WTC11 (cell line): ENCODE measurements around the gene STX18. TPM values are rescaled to one million over a fixed set of nuclear protein-coding genes. Genes with fewer than 3 reads are reported as not detected.

ENCODE experiments used
- ATAC-seq: fragments of 200-7000 bp; cut with Tn5 transposase; 2 replicates; pipeline ENCODE4 v1.10.0; 2021; ENCODE audit warnings: mild to moderate bottlenecking, moderate library complexity
- CTCF ChIA-PET: fragments of 300-600 bp; sonication (Branson Sonifier 250); formaldehyde crosslinking; loops from one replicate; lab custom pipeline; 2021; ENCODE audit warnings: antibody characterized with exemption; lab: Charles Lee
- POLR2A ChIA-PET: fragments of 350-600 bp; sonication (Branson Sonifier 250); formaldehyde crosslinking; loops from one replicate; lab custom pipeline; 2021; ENCODE audit warnings: antibody characterized with exemption; lab: Charles Lee
- DNase-seq: peaks from one replicate; pipeline ENCODE4 v3.0.0; 2021; ENCODE audit warnings: low spot score
- H3K27ac Mint-ChIP-seq: 2 replicates; pipeline ENCODE4 v1.8.0; 2021; ENCODE audit warnings: mixed read lengths
- H3K27me3 Mint-ChIP-seq: 2 replicates; pipeline ENCODE4 v1.8.0; 2021; ENCODE audit warnings: low read depth, mild to moderate bottlenecking, moderate library complexity, mixed read lengths
- H3K36me3 Mint-ChIP-seq: 2 replicates; pipeline ENCODE4 v1.8.0; 2021; ENCODE audit warnings: mixed read lengths
- H3K4me1 Mint-ChIP-seq: 2 replicates; pipeline ENCODE4 v1.8.0; 2022; ENCODE audit warnings: mixed read lengths
- H3K4me3 Mint-ChIP-seq: 2 replicates; pipeline ENCODE4 v1.8.0; 2021; ENCODE audit warnings: mild to moderate bottlenecking, moderate library complexity, mixed read lengths
- H3K9me3 Mint-ChIP-seq: 2 replicates; pipeline ENCODE4 v1.8.0; 2021; ENCODE audit warnings: mixed read lengths
- FOXK1 ChIP-seq: sonication (generic); formaldehyde crosslinking; IDR thresholded peaks from 2 replicates; pipeline ENCODE4 v1.8.0; 2022; ENCODE audit warnings: mild to moderate bottlenecking, moderate library complexity, missing genetic modification reagents
- HMGA2 ChIP-seq: fragments of 250-450 bp; sonication (Bioruptor Pico); IDR thresholded peaks from 2 replicates; pipeline ENCODE4 v1.4.0; 2021; ENCODE audit warnings: mild to moderate bottlenecking, moderate library complexity
- IRF2 ChIP-seq: sonication (generic); formaldehyde crosslinking; IDR thresholded peaks from 2 replicates; pipeline ENCODE4 v1.8.0; 2022; ENCODE audit warnings: low read depth, missing genetic modification reagents, borderline replicate concordance
- JAZF1 ChIP-seq: fragments of 250-450 bp; sonication (Bioruptor Pico); IDR thresholded peaks from 2 replicates; pipeline ENCODE4 v1.9.0; 2021; ENCODE audit warnings: moderate library complexity, mild to moderate bottlenecking, inconsistent platforms
- KAT7 ChIP-seq: sonication (generic); formaldehyde crosslinking; IDR thresholded peaks from 2 replicates; pipeline ENCODE4 v1.8.1; 2023; ENCODE audit warnings: missing genetic modification reagents, mild to moderate bottlenecking, borderline replicate concordance
- MYBL2 ChIP-seq: sonication (generic); formaldehyde crosslinking; IDR thresholded peaks from 2 replicates; pipeline ENCODE4 v1.8.1; 2023; ENCODE audit warnings: mild to moderate bottlenecking, moderate library complexity, missing genetic modification reagents
- PRRX2 ChIP-seq: fragments of 250-450 bp; sonication (Bioruptor Pico); IDR thresholded peaks from 2 replicates; pipeline ENCODE4 v1.8.0; 2021; ENCODE audit warnings: mild to moderate bottlenecking
- RORB ChIP-seq: fragments of 250-450 bp; sonication (Bioruptor Pico); IDR thresholded peaks from 2 replicates; pipeline ENCODE4 v1.9.0; 2021; ENCODE audit warnings: mild to moderate bottlenecking
- SMAD4 ChIP-seq: sonication (generic); formaldehyde crosslinking; IDR thresholded peaks from 2 replicates; pipeline ENCODE4 v1.8.0; 2022; ENCODE audit warnings: mild to moderate bottlenecking, missing genetic modification reagents
- ZNF219 ChIP-seq: sonication (generic); formaldehyde crosslinking; IDR thresholded peaks from 2 replicates; pipeline ENCODE4 v1.8.0; 2023; ENCODE audit warnings: missing genetic modification reagents, mild to moderate bottlenecking, borderline replicate concordance
- ZNF232 ChIP-seq: sonication (generic); formaldehyde crosslinking; IDR thresholded peaks from 2 replicates; pipeline ENCODE4 v1.8.0; 2022; ENCODE audit warnings: mild to moderate bottlenecking, missing genetic modification reagents
- ZNF317 ChIP-seq: sonication (generic); formaldehyde crosslinking; IDR thresholded peaks from 2 replicates; pipeline ENCODE4 v1.8.1; 2023; ENCODE audit warnings: low read depth, mild to moderate bottlenecking, moderate library complexity, missing genetic modification reagents, borderline replicate concordance
- total RNA-seq: library from RNA; stranded (reverse); gene quantifications from 3 replicates; pipeline ENCODE4 v1.2.3, GENCODE V29; 2021
- TF ChIP-seq, protein P1 (sequence below): sonication (generic); formaldehyde crosslinking; IDR thresholded peaks from 2 replicates; pipeline ENCODE4 v1.8.1; 2023; ENCODE audit warnings: mild to moderate bottlenecking, moderate library complexity, missing genetic modification reagents
- TF ChIP-seq, protein P2 (sequence below): sonication (generic); formaldehyde crosslinking; conservative IDR thresholded peaks from 2 replicates; pipeline ENCODE4 v1.8.1; 2023; ENCODE audit warnings: mild to moderate bottlenecking, low read depth, missing genetic modification reagents, moderate library complexity
- TF ChIP-seq, protein P3 (sequence below): sonication (generic); formaldehyde crosslinking; IDR thresholded peaks from 2 replicates; pipeline ENCODE4 v1.8.1; 2023; ENCODE audit warnings: mild to moderate bottlenecking, missing genetic modification reagents
- TF ChIP-seq, protein P4 (sequence below): fragments of 250-450 bp; sonication (Bioruptor Pico); IDR thresholded peaks from 2 replicates; pipeline ENCODE4 v1.8.0; 2021; ENCODE audit warnings: mild to moderate bottlenecking
- TF ChIP-seq, protein P5 (sequence below): sonication (generic); formaldehyde crosslinking; IDR thresholded peaks from 2 replicates; pipeline ENCODE4 v1.8.1; 2023; ENCODE audit warnings: mild to moderate bottlenecking, missing genetic modification reagents, moderate library complexity
- TF ChIP-seq, protein P6 (sequence below): sonication (generic); formaldehyde crosslinking; IDR thresholded peaks from 2 replicates; pipeline ENCODE4 v1.8.0; 2023; ENCODE audit warnings: mild to moderate bottlenecking, missing genetic modification reagents
- TF ChIP-seq, protein P7 (sequence below): fragments of 200-600 bp; IDR thresholded peaks from 2 replicates; pipeline ENCODE4 v1.8.0; 2022; ENCODE audit warnings: antibody characterized with exemption
- TF ChIP-seq, protein P8 (sequence below): sonication (generic); formaldehyde crosslinking; IDR thresholded peaks from 2 replicates; pipeline ENCODE4 v1.8.0; 2022; ENCODE audit warnings: missing genetic modification reagents

STX18 gene
- total RNA-seq, 1 experiment from 2014 or later: 16.9 TPM

DNA sequence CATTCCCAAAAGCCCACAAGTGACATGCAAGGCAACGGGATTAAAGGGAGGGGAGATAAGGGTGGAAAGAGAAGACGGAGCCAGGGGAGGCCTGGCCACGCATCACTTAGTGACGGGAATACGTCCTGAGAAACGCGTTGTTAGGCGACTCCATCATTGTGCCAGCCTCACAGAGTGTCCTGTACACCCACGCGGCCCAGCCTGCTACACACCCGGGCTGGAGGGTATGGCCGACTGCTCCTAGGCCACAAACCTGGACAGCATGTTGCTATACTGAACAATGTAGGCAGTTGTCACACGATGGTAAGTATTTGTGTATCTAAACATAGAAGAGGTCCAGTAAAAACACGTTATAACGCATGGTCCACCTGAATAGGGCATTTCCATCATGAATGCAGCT lies 131.6 kb downstream of the STX18 start:
- no peaks in the 10 kb centered on the region for H3K4me1 Mint-ChIP-seq
- peaks cover 3% of the 10 kb centered on the region; the same call in 1 of the 2 replicates for H3K36me3 Mint-ChIP-seq
- TF ChIP-seq, protein P1, sequence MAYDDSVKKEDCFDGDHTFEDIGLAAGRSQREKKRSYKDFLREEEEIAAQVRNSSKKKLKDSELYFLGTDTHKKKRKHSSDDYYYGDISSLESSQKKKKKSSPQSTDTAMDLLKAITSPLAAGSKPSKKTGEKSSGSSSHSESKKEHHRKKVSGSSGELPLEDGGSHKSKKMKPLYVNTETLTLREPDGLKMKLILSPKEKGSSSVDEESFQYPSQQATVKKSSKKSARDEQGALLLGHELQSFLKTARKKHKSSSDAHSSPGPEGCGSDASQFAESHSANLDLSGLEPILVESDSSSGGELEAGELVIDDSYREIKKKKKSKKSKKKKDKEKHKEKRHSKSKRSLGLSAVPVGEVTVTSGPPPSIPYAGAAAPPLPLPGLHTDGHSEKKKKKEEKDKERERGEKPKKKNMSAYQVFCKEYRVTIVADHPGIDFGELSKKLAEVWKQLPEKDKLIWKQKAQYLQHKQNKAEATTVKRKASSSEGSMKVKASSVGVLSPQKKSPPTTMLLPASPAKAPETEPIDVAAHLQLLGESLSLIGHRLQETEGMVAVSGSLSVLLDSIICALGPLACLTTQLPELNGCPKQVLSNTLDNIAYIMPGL (CRISPR knock-in tag): no peak
- TF ChIP-seq RORB (CRISPR knock-in tag): no peak
- TF ChIP-seq, protein P2, sequence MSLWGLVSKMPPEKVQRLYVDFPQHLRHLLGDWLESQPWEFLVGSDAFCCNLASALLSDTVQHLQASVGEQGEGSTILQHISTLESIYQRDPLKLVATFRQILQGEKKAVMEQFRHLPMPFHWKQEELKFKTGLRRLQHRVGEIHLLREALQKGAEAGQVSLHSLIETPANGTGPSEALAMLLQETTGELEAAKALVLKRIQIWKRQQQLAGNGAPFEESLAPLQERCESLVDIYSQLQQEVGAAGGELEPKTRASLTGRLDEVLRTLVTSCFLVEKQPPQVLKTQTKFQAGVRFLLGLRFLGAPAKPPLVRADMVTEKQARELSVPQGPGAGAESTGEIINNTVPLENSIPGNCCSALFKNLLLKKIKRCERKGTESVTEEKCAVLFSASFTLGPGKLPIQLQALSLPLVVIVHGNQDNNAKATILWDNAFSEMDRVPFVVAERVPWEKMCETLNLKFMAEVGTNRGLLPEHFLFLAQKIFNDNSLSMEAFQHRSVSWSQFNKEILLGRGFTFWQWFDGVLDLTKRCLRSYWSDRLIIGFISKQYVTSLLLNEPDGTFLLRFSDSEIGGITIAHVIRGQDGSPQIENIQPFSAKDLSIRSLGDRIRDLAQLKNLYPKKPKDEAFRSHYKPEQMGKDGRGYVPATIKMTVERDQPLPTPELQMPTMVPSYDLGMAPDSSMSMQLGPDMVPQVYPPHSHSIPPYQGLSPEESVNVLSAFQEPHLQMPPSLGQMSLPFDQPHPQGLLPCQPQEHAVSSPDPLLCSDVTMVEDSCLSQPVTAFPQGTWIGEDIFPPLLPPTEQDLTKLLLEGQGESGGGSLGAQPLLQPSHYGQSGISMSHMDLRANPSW (CRISPR knock-in tag): no peak
- no peak for TF ChIP-seq SMAD4 (CRISPR knock-in tag)
- TF ChIP-seq ZNF232: no peak
- TF ChIP-seq HMGA2 (CRISPR knock-in tag): no peak
- no peak for TF ChIP-seq ZNF317 (CRISPR knock-in tag)
- TF ChIP-seq IRF2 (CRISPR knock-in tag): no peak
- TF ChIP-seq, protein P3, sequence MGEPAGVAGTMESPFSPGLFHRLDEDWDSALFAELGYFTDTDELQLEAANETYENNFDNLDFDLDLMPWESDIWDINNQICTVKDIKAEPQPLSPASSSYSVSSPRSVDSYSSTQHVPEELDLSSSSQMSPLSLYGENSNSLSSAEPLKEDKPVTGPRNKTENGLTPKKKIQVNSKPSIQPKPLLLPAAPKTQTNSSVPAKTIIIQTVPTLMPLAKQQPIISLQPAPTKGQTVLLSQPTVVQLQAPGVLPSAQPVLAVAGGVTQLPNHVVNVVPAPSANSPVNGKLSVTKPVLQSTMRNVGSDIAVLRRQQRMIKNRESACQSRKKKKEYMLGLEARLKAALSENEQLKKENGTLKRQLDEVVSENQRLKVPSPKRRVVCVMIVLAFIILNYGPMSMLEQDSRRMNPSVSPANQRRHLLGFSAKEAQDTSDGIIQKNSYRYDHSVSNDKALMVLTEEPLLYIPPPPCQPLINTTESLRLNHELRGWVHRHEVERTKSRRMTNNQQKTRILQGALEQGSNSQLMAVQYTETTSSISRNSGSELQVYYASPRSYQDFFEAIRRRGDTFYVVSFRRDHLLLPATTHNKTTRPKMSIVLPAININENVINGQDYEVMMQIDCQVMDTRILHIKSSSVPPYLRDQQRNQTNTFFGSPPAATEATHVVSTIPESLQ (CRISPR knock-in tag): no peak
- TF ChIP-seq, protein P4, sequence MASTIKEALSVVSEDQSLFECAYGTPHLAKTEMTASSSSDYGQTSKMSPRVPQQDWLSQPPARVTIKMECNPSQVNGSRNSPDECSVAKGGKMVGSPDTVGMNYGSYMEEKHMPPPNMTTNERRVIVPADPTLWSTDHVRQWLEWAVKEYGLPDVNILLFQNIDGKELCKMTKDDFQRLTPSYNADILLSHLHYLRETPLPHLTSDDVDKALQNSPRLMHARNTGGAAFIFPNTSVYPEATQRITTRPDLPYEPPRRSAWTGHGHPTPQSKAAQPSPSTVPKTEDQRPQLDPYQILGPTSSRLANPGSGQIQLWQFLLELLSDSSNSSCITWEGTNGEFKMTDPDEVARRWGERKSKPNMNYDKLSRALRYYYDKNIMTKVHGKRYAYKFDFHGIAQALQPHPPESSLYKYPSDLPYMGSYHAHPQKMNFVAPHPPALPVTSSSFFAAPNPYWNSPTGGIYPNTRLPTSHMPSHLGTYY (CRISPR knock-in tag): no peak
- TF ChIP-seq, protein P5, sequence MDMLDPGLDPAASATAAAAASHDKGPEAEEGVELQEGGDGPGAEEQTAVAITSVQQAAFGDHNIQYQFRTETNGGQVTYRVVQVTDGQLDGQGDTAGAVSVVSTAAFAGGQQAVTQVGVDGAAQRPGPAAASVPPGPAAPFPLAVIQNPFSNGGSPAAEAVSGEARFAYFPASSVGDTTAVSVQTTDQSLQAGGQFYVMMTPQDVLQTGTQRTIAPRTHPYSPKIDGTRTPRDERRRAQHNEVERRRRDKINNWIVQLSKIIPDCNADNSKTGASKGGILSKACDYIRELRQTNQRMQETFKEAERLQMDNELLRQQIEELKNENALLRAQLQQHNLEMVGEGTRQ: no peak
- TF ChIP-seq ZNF219: no peak
- no peak for TF ChIP-seq KAT7
- TF ChIP-seq, protein P6, sequence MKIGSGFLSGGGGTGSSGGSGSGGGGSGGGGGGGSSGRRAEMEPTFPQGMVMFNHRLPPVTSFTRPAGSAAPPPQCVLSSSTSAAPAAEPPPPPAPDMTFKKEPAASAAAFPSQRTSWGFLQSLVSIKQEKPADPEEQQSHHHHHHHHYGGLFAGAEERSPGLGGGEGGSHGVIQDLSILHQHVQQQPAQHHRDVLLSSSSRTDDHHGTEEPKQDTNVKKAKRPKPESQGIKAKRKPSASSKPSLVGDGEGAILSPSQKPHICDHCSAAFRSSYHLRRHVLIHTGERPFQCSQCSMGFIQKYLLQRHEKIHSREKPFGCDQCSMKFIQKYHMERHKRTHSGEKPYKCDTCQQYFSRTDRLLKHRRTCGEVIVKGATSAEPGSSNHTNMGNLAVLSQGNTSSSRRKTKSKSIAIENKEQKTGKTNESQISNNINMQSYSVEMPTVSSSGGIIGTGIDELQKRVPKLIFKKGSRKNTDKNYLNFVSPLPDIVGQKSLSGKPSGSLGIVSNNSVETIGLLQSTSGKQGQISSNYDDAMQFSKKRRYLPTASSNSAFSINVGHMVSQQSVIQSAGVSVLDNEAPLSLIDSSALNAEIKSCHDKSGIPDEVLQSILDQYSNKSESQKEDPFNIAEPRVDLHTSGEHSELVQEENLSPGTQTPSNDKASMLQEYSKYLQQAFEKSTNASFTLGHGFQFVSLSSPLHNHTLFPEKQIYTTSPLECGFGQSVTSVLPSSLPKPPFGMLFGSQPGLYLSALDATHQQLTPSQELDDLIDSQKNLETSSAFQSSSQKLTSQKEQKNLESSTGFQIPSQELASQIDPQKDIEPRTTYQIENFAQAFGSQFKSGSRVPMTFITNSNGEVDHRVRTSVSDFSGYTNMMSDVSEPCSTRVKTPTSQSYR (CRISPR knock-in tag): no peak
- no peak for TF ChIP-seq MYBL2
- no peak for TF ChIP-seq PRRX2 (CRISPR knock-in tag)
- no peak for TF ChIP-seq JAZF1
- no peak for TF ChIP-seq FOXK1 (CRISPR knock-in tag)
- TF ChIP-seq, protein P7, sequence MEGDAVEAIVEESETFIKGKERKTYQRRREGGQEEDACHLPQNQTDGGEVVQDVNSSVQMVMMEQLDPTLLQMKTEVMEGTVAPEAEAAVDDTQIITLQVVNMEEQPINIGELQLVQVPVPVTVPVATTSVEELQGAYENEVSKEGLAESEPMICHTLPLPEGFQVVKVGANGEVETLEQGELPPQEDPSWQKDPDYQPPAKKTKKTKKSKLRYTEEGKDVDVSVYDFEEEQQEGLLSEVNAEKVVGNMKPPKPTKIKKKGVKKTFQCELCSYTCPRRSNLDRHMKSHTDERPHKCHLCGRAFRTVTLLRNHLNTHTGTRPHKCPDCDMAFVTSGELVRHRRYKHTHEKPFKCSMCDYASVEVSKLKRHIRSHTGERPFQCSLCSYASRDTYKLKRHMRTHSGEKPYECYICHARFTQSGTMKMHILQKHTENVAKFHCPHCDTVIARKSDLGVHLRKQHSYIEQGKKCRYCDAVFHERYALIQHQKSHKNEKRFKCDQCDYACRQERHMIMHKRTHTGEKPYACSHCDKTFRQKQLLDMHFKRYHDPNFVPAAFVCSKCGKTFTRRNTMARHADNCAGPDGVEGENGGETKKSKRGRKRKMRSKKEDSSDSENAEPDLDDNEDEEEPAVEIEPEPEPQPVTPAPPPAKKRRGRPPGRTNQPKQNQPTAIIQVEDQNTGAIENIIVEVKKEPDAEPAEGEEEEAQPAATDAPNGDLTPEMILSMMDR: no peak
- TF ChIP-seq, protein P8, sequence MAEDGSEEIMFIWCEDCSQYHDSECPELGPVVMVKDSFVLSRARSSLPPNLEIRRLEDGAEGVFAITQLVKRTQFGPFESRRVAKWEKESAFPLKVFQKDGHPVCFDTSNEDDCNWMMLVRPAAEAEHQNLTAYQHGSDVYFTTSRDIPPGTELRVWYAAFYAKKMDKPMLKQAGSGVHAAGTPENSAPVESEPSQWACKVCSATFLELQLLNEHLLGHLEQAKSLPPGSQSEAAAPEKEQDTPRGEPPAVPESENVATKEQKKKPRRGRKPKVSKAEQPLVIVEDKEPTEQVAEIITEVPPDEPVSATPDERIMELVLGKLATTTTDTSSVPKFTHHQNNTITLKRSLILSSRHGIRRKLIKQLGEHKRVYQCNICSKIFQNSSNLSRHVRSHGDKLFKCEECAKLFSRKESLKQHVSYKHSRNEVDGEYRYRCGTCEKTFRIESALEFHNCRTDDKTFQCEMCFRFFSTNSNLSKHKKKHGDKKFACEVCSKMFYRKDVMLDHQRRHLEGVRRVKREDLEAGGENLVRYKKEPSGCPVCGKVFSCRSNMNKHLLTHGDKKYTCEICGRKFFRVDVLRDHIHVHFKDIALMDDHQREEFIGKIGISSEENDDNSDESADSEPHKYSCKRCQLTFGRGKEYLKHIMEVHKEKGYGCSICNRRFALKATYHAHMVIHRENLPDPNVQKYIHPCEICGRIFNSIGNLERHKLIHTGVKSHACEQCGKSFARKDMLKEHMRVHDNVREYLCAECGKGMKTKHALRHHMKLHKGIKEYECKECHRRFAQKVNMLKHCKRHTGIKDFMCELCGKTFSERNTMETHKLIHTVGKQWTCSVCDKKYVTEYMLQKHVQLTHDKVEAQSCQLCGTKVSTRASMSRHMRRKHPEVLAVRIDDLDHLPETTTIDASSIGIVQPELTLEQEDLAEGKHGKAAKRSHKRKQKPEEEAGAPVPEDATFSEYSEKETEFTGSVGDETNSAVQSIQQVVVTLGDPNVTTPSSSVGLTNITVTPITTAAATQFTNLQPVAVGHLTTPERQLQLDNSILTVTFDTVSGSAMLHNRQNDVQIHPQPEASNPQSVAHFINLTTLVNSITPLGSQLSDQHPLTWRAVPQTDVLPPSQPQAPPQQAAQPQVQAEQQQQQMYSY: no peak
- no peak overlapping the region for H3K27ac Mint-ChIP-seq
- ATAC-seq: no peak
- ChIA-PET CTCF (no interaction called here), POLR2A (no interaction called here)
- H3K9me3 Mint-ChIP-seq: no peaks in the 10 kb centered on the region
- no peaks in the 10 kb centered on the region for H3K27me3 Mint-ChIP-seq
- DNase-seq: no peak
- no peak overlapping the region for H3K4me3 Mint-ChIP-seq
